ENCODE results near the gene GPR152. TPM values are rescaled to one million over a fixed set of nuclear protein-coding genes. Genes with fewer than 3 reads are reported as not detected.
"Not testable (repeated sequence)": the region's sequence is repeated elsewhere in the genome, so short reads cannot be mapped to it uniquely, and the experiment has no call there.

The GPR152 gene
- total RNA-seq, 2 donors from 2014 or later, result not detected

DNA sequence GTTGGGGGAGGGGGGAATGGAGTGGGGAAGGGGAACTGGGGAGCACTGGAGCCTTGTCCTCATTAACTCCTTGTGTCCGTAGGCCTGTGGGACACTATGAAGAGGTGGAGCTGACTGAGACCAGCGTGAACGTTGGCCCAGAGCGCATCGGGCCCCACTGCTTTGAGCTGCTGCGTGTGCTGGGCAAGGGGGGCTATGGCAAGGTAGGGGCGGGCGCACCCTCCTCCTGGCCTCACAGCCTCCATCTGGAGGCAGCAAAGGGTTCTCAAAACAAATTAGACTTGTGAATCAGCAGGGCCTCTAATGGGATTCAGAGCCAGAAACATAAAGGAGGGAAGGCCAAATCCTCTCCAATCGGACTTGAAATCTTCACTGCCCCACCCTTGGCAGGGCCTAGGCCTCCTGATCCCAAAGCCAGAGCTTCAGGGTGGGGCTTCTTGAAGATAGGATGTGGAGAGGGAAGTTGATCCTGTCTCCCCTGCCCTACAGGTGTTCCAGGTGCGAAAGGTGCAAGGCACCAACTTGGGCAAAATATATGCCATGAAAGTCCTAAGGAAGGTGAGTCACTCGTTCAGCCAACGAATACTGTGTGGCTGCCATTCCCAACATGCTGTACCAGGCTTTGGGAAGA, 23.4 kb downstream of the GPR152 start:
- peaks cover 23% of the 10 kb centered on the region for H3K4me1 ChIP-seq
- no peak for ATAC-seq
- H3K9me3 ChIP-seq, result no peaks in the 10 kb centered on the region
- DNase-seq, result no peak
- peaks cover 0 to 4% of the 10 kb centered on the region in 2 donors for H3K36me3 ChIP-seq (replicated peaks in 1 of 2; ENCODE audit: insufficient read depth in 1 of 2, low read depth in 2 of 2)
- H3K27me3 ChIP-seq, result no peaks in the 10 kb centered on the region
- intact Hi-C loops (cut with DNase I), result no loop called here
- 33 to 47% methylated on average over 8 to 12 of the region's 12 CpGs for WGBS, 2 donors
- peak overlapping the region; percentile 79 to 91 (median 86) for H3K27ac ChIP-seq
- peak overlapping the region; percentile 92 to 93 for H3K4me3 ChIP-seq
- TF ChIP-seq, protein P1, sequence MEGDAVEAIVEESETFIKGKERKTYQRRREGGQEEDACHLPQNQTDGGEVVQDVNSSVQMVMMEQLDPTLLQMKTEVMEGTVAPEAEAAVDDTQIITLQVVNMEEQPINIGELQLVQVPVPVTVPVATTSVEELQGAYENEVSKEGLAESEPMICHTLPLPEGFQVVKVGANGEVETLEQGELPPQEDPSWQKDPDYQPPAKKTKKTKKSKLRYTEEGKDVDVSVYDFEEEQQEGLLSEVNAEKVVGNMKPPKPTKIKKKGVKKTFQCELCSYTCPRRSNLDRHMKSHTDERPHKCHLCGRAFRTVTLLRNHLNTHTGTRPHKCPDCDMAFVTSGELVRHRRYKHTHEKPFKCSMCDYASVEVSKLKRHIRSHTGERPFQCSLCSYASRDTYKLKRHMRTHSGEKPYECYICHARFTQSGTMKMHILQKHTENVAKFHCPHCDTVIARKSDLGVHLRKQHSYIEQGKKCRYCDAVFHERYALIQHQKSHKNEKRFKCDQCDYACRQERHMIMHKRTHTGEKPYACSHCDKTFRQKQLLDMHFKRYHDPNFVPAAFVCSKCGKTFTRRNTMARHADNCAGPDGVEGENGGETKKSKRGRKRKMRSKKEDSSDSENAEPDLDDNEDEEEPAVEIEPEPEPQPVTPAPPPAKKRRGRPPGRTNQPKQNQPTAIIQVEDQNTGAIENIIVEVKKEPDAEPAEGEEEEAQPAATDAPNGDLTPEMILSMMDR (IDR thresholded peaks at IDR 0.05), result no peak
- no peak for TF ChIP-seq POLR2A (IDR thresholded peaks at IDR 0.05)

DNA sequence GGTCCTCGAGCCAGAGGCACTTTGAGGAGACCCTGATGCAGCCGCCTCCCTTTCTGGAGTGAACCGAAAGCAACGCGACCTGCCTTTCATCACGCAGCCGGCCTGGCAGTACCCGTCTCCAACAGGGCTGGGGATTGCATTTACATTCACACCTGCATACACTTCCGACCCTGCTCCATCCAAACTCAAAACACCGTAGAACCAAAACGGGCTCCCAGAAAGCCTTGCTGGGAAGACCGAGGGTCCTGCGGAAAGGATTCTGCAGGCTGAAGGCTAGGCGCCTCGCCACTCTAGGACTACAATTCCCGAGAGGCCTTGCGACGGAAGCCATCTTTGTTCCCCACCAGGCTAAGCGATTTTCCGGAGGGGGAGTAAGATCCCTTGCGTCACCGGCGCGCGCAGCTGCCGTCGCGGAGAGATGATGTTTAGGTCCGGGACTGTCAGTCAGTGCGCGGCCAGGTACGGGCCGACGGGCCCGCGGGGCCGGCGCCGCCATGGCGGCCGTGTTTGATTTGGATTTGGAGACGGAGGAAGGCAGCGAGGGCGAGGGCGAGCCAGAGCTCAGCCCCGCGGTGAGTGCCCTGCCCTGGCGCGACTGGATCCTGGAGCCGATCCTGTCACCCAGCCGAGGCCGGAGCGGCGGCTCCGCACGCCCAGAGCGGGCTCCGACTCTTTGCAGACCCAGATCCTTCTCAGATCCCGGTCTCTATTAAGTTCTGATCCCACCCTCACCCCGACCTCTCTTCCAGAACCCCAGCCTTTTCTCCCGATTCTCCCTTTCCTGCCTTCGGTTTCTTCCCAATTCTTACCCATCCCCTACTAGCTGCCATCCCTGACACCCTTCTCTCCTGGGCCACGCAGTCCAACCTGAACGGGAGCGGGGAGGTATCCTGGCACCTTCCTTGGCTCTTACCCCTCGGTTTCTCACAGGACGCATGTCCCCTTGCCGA, 24.2 kb downstream of the GPR152 start, which contains the start of gene RPS6KB2:
Gene RPS6KB2 (plus strand): TSS at position 443 of the 950 bp plus-strand sequence. CDS start 52 bp downstream, at position 495.
- TF ChIP-seq, protein P1 (IDR thresholded peaks at IDR 0.05), result no peak
- TF ChIP-seq POLR2A (IDR thresholded peaks at IDR 0.05), result peak; percentile 85 to 95 (median 94)
- Histone ChIP-seq H3K9me3 (no peaks in the 10 kb centered on the region), H3K4me1 (peaks cover 23% of the 10 kb centered on the region), H3K36me3 (replicated peaks in 1 of 2; ENCODE audit: insufficient read depth in 1 of 2, low read depth in 2 of 2) (peaks cover 0 to 4% of the 10 kb centered on the region in 2 donors), H3K27ac (peak within 1 kb of the TSS; percentile 79 to 91 (median 86)), H3K4me3 (peak within 1 kb of the TSS; percentile 92 to 93), H3K27me3 (no peaks in the 10 kb centered on the region)
- peak; percentile 99 to 100 (median 99) for DNase-seq
- peak; percentile 96 for ATAC-seq
- 0 to 1% methylated on average over 22 to 68 of the region's 68 CpGs for WGBS, 2 donors
- intact Hi-C loops (cut with DNase I), result no loop called here

DNA sequence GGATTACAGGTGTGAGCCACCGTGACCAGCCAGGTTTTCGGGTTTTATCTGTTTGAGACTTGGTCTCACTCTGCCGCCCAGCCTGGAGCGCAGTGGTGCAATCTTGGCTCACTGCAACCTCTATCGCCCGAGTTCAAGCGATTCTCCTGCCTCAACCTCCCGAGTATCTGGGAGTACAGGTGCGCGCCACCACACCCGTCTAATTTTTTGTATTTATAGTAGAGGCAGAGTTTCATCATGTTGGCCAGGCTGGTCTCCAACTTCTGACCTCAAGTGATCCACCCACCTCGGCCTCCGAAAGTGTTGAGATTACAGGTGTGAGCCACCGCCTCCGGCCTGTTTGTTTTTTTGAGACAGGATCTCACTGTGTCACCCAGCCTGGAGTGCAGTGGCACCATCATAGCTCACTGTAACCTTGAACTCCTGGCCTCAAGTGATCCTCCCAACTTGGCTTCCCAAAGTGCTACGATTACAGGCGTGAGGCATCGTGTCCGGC, 25.1 kb downstream of the GPR152 start:
- H3K36me3 ChIP-seq (replicated peaks in 1 of 2; ENCODE audit: insufficient read depth in 1 of 2, low read depth in 2 of 2); intact Hi-C loops (cut with DNase I); H3K27me3 ChIP-seq; ATAC-seq; H3K9me3 ChIP-seq; DNase-seq: not testable (repeated sequence)
- H3K27ac ChIP-seq, result peak overlapping the region; percentile 79 to 91 (median 86)
- WGBS, 2 donors, result 59 to 68% methylated on average over 19 of the region's 19 CpGs
- H3K4me3 ChIP-seq, result peak overlapping the region in 1 of 2 donors; percentile 92
- peaks cover 23% of the 10 kb centered on the region for H3K4me1 ChIP-seq

DNA sequence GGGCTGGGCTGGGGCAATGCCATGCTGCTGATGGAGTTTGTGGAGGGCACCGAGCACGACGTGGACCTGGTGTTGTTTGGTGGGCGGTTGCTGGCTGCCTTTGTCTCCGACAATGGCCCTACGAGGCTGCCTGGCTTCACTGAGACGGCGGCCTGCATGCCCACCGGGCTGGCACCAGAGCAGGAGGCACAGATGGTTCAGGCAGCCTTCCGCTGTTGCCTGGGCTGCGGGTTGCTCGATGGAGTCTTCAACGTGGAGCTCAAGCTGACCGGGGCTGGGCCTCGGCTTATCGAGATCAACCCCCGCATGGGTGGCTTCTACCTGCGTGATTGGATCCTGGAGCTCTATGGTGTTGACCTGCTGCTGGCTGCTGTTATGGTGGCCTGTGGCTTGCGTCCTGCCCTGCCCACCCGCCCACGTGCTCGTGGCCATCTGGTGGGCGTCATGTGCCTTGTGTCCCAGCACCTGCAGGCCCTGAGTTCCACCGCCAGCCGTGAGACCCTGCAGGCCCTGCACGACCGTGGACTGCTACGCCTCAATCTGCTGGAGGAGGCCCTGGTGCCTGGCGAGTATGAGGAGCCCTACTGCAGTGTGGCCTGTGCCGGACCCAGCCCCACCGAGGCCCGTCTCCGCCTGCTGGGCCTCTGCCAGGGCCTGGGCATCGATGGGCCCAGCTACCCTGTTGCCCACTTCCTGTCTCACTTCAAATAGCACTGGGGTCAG, 28.5 kb downstream of the GPR152 start:
- Histone ChIP-seq H3K4me3 (no peak overlapping the region), H3K27me3 (no peaks in the 10 kb centered on the region), H3K4me1 (peaks cover 29% of the 10 kb centered on the region), H3K9me3 (no peaks in the 10 kb centered on the region), H3K36me3 (replicated peaks in 1 of 2; ENCODE audit: insufficient read depth in 1 of 2, low read depth in 2 of 2) (no peaks in the 10 kb centered on the region), H3K27ac (no peak overlapping the region)
- DNase-seq (no peak), ATAC-seq (no peak)
- intact Hi-C loops (cut with DNase I), result no loop called here
- no peak for TF ChIP-seq POLR2A (IDR thresholded peaks at IDR 0.05)
- TF ChIP-seq, protein P1 (IDR thresholded peaks at IDR 0.05), result no peak
- 89% methylated on average over 31 of the region's 34 CpGs; no CpG with 5 or more reads in 1 of the 2 donors for WGBS, 2 donors
